Activated CD4-positive, alpha-beta memory T cell treated with anti-CD3 and anti-CD28 coated beads for 36 hours (primary cell): Measurements from ENCODE around the gene ROBO1. TPM values are rescaled to one million over a fixed set of nuclear protein-coding genes. Genes with fewer than 3 reads are reported as not detected.

Source experiments
- CTCF ChIA-PET: fragments of 350-600 bp; sonication (Branson Sonifier 250); formaldehyde crosslinking; loops from one replicate; lab custom pipeline; 2021; ENCODE audit warnings: antibody characterized with exemption, inconsistent platforms; lab: Charles Lee
- POLR2A ChIA-PET: fragments of 350-600 bp; sonication (Branson Sonifier 250); formaldehyde crosslinking; loops from one replicate; lab custom pipeline; 2021; ENCODE audit warnings: antibody characterized with exemption; lab: Charles Lee
- DNase-seq: peaks from one replicate; pipeline ENCODE4 v3.0.0-alpha.2; 2020
- H3K27ac Mint-ChIP-seq: one replicate; pipeline ENCODE4 v1.8.0; 2021; ENCODE audit warnings: mixed read lengths
- H3K27me3 Mint-ChIP-seq: one replicate; pipeline ENCODE4 v1.8.0; 2021; ENCODE audit warnings: mixed read lengths
- H3K36me3 Mint-ChIP-seq: one replicate; pipeline ENCODE4 v1.8.0; 2021; ENCODE audit warnings: mixed read lengths
- H3K4me1 Mint-ChIP-seq: one replicate; pipeline ENCODE4 v1.8.0; 2021; ENCODE audit warnings: low read depth, mixed read lengths
- H3K4me3 Mint-ChIP-seq: one replicate; pipeline ENCODE4 v1.8.0; 2021; ENCODE audit warnings: mild to moderate bottlenecking, mixed read lengths
- H3K9me3 Mint-ChIP-seq: one replicate; pipeline ENCODE4 v1.8.0; 2021; ENCODE audit warnings: mixed read lengths
- intact Hi-C: fragments of 100-400 bp; cut with micrococcal nuclease; formaldehyde crosslinking; loops from one replicate; pipeline ENCODE4 v1.15.1; 2023
- total RNA-seq, 2 experiments: library from RNA; stranded (reverse); gene quantifications; one replicate each; pipeline ENCODE4 v1.2.3, GENCODE V29; 2021

Gene ROBO1
- total RNA-seq, 2 experiments from 2014 or later: not detected

GRCh38 chr3:79148786-79149185, 619.0 kb downstream of the ROBO1 start:
- peaks cover 33% of the 10 kb centered on the region for H3K9me3 Mint-ChIP-seq
- POLR2A ChIA-PET: no interaction called here
- DNase-seq: no peak
- no peak overlapping the region for H3K4me3 Mint-ChIP-seq
- CTCF ChIA-PET: no interaction called here
- no peaks in the 10 kb centered on the region for H3K36me3 Mint-ChIP-seq
- H3K4me1 Mint-ChIP-seq: no peaks in the 10 kb centered on the region
- H3K27me3 Mint-ChIP-seq: no peaks in the 10 kb centered on the region
- H3K27ac Mint-ChIP-seq: no peak overlapping the region
- intact Hi-C loops: no loop called here

DNA sequence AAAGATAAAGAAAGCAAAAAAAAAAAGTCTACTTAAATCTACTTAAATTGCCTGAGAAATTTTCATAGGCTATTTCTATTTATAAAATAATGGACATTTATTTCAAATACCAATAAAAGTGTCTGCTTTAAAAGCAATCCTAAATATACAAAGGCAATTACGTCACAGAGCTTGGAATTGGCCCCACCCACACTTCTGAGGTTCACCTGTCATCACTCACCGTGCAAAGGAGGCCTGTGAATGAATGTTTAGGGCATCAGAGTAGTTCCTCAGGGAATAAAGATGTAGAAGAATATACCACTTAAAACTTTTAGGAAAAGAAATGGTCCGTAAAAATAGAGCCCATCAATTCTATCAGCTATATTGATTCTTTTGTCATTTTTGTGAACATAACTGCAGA, 621.8 kb downstream of the ROBO1 start:
- no peaks in the 10 kb centered on the region for H3K36me3 Mint-ChIP-seq
- intact Hi-C loops: no loop called here
- no peaks in the 10 kb centered on the region for H3K27me3 Mint-ChIP-seq
- no peak for DNase-seq
- POLR2A ChIA-PET: no interaction called here
- CTCF ChIA-PET: no interaction called here
- H3K27ac Mint-ChIP-seq: no peak overlapping the region
- H3K9me3 Mint-ChIP-seq: peaks cover 27% of the 10 kb centered on the region
- H3K4me1 Mint-ChIP-seq: no peaks in the 10 kb centered on the region
- no peak overlapping the region for H3K4me3 Mint-ChIP-seq

- peaks cover 8% of the 10 kb centered on the region for H3K9me3 Mint-ChIP-seq
- H3K4me3 Mint-ChIP-seq: no peak overlapping the region
- CTCF ChIA-PET: no interaction called here
- H3K27ac Mint-ChIP-seq: no peak overlapping the region
- no peaks in the 10 kb centered on the region for H3K36me3 Mint-ChIP-seq
- intact Hi-C loops: no loop called here
- no peak for DNase-seq
- H3K27me3 Mint-ChIP-seq: no peaks in the 10 kb centered on the region
- H3K4me1 Mint-ChIP-seq: no peaks in the 10 kb centered on the region
- POLR2A ChIA-PET: no interaction called here
Measured at GRCh38 chr3:79140708-79141107, 627.1 kb downstream of the ROBO1 start.

- POLR2A ChIA-PET: no interaction called here
- intact Hi-C loops: no loop called here
- Mint-ChIP-seq H3K4me3 (no peak overlapping the region), H3K36me3 (no peaks in the 10 kb centered on the region), H3K27ac (no peak overlapping the region), H3K9me3 (peaks cover 12% of the 10 kb centered on the region), H3K4me1 (no peaks in the 10 kb centered on the region), H3K27me3 (no peaks in the 10 kb centered on the region)
- DNase-seq: no peak
- CTCF ChIA-PET: no interaction called here
Measured at GRCh38 chr3:79139395-79140068, 628.3 kb downstream of the ROBO1 start.

GRCh38 chr3:79125313-79125984, 642.3 kb downstream of the ROBO1 start:
- CTCF ChIA-PET: no interaction called here
- no peak overlapping the region for H3K4me3 Mint-ChIP-seq

DNA sequence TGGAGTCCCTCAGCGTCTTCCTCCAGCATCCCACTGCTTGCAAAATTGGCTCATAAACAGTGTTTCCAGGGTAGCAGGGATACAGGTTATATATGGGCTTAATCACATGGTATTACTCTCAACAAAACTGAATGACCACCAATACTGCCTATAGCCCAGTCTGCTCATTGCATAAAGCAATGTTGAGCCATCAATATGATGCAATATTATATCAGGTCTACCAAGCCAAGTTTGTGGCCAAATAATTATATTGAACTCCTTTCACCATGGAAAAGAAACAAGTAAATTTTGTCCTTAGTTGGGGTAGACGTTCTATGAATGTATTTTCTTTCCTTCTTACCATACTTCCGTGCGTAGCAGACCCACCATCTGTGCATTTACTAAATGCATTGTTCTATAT, 652.3 kb downstream of the ROBO1 start:
- intact Hi-C loops: no loop called here
- POLR2A ChIA-PET: no interaction called here
- Mint-ChIP-seq H3K4me1 (no peaks in the 10 kb centered on the region), H3K36me3 (no peaks in the 10 kb centered on the region), H3K4me3 (no peak overlapping the region), H3K9me3 (peaks cover 26% of the 10 kb centered on the region), H3K27me3 (no peaks in the 10 kb centered on the region), H3K27ac (no peak overlapping the region)
- DNase-seq: no peak
- CTCF ChIA-PET: no interaction called here

More at GRCh38 chr3:79125313-79125984, 642.3 kb downstream of the ROBO1 start:
- Mint-ChIP-seq H3K36me3 (no peaks in the 10 kb centered on the region), H3K27ac (no peak overlapping the region), H3K9me3 (peaks cover 16% of the 10 kb centered on the region), H3K4me1 (no peaks in the 10 kb centered on the region), H3K27me3 (no peaks in the 10 kb centered on the region)
- DNase-seq: no peak
- intact Hi-C loops: no loop called here
- POLR2A ChIA-PET: no interaction called here

DNA sequence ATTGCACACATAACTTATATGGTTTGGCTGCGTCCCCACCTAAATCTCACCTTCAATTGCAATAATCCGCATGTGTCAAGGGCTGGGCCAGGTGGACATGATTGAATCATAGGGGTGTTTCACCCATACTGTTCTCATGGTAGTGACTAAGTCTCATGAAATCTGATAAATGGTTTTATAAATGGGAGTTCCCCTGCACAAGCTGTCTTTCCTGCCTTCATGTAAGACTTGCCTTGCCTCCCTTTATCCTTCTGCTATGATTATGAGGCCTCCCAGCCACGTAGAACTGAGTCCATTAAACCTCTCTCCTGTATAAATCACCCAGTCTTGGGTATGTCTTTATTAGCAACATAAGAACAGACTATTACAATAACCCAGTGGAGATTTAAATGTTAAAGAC, 653.9 kb downstream of the ROBO1 start:
- H3K27me3 Mint-ChIP-seq: no peaks in the 10 kb centered on the region
- H3K9me3 Mint-ChIP-seq: peaks cover 26% of the 10 kb centered on the region
- no peaks in the 10 kb centered on the region for H3K36me3 Mint-ChIP-seq
- ChIA-PET CTCF (no interaction called here), POLR2A (no interaction called here)
- H3K4me1 Mint-ChIP-seq: no peaks in the 10 kb centered on the region
- intact Hi-C loops: no loop called here
- no peak overlapping the region for H3K4me3 Mint-ChIP-seq
- DNase-seq: no peak
- H3K27ac Mint-ChIP-seq: no peak overlapping the region

DNA sequence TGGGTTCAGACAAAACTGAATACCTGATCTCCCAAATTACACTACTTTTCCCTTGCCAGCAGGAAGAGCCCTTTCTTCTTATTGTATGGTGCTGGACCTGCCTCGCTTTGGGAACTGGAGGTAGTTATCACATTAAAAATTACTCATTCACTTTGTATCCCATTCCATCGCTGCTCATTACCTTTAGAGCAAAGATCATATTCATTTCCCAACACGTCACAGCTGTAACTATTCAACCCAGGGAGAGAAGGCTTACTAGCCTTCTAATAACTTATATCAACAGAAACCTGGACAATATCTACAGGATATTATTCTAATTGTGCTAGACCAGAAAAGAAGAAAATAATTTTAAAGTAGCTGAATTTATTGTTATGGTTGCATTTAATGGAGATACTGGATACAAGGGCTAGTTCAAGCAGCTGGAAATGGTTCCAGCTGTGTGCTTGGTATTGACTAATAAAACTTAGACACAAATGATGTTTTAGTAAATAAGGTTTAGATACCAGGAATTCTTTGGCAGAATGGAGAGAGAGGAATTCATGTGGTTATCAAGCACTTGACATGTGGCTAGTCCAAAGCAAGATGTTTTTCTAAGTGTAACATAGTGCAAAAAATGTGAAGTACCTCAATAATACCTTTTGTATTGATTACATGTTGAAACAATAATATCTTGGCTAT, 656.3 kb downstream of the ROBO1 start:
- no peaks in the 10 kb centered on the region for H3K27me3 Mint-ChIP-seq
- intact Hi-C loops: no loop called here
- H3K36me3 Mint-ChIP-seq: no peaks in the 10 kb centered on the region
- no peak for DNase-seq
- POLR2A ChIA-PET: no interaction called here
- no peak overlapping the region for H3K27ac Mint-ChIP-seq
- H3K9me3 Mint-ChIP-seq: peaks cover 27% of the 10 kb centered on the region
- no peak overlapping the region for H3K4me3 Mint-ChIP-seq
- CTCF ChIA-PET: no interaction called here
- H3K4me1 Mint-ChIP-seq: no peaks in the 10 kb centered on the region

GRCh38 chr3:79109754-79110153, 658.0 kb downstream of the ROBO1 start:
- no peaks in the 10 kb centered on the region for H3K4me1 Mint-ChIP-seq
- no peaks in the 10 kb centered on the region for H3K36me3 Mint-ChIP-seq
- H3K27ac Mint-ChIP-seq: no peak overlapping the region
- DNase-seq: no peak
- CTCF ChIA-PET: no interaction called here
- POLR2A ChIA-PET: no interaction called here
- H3K4me3 Mint-ChIP-seq: no peak overlapping the region
- H3K9me3 Mint-ChIP-seq: peaks cover 20% of the 10 kb centered on the region
- no peaks in the 10 kb centered on the region for H3K27me3 Mint-ChIP-seq
- intact Hi-C loops: no loop called here

DNA sequence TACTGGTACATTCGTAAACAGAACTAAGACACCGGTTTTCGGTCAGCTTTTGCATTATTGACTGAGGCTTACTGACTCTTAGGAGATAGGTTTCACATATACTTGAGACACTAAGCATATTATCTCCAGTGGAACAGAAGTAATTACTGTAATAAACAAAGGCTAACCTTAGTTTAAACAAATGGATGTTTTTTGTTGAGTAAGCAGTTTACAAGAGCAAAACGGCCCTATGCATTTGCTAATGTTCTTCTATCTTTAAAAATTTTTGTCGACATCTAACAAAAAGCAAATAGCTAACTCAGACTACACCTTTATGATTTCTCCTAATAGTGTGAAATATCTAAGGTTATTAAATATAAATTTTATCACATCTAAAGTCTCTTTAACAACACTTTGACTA, 664.5 kb downstream of the ROBO1 start:
- POLR2A ChIA-PET: no interaction called here
- no peaks in the 10 kb centered on the region for H3K36me3 Mint-ChIP-seq
- H3K9me3 Mint-ChIP-seq: peaks cover 14% of the 10 kb centered on the region
- intact Hi-C loops: no loop called here
- no peaks in the 10 kb centered on the region for H3K27me3 Mint-ChIP-seq
- no peak for DNase-seq
- CTCF ChIA-PET: no interaction called here
- H3K27ac Mint-ChIP-seq: no peak overlapping the region
- no peak overlapping the region for H3K4me3 Mint-ChIP-seq
- H3K4me1 Mint-ChIP-seq: no peaks in the 10 kb centered on the region

DNA sequence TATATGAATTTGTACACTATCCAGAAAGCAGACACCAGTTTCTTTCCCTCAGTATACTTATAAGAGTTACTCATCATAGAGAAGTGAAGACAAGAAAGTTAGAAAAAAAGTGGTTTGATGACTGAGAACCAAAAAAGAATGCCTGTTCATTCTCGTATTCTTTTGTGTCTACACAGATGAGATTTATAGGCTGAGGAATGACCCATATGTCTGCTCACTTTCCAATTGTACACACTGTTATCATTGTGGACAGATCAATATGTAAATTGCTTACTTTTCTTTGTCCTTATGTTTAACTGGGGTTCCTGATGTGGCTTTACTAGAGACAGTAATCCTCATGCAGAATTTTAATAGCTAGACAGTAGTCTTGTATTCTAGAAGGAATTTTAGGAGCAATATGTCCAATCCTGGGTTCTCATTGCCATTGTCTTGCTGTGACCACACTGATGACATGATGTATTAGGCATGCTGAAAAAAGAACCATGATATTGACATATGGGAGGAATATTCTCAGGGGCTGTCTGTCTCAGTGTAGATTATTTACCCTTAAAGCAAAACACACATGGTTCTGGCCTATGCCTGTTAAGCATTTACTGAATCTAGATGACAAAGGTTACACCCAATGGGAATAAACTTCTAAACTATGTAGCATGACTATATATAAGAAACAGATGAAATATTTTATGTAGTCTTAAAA, 669.7 kb downstream of the ROBO1 start:
- DNase-seq: no peak
- CTCF ChIA-PET: no interaction called here
- POLR2A ChIA-PET: no interaction called here
- no peaks in the 10 kb centered on the region for H3K36me3 Mint-ChIP-seq
- intact Hi-C loops: no loop called here
- peaks cover 5% of the 10 kb centered on the region for H3K9me3 Mint-ChIP-seq
- H3K4me1 Mint-ChIP-seq: no peaks in the 10 kb centered on the region
- no peak overlapping the region for H3K4me3 Mint-ChIP-seq
- H3K27ac Mint-ChIP-seq: no peak overlapping the region
- H3K27me3 Mint-ChIP-seq: no peaks in the 10 kb centered on the region

DNA sequence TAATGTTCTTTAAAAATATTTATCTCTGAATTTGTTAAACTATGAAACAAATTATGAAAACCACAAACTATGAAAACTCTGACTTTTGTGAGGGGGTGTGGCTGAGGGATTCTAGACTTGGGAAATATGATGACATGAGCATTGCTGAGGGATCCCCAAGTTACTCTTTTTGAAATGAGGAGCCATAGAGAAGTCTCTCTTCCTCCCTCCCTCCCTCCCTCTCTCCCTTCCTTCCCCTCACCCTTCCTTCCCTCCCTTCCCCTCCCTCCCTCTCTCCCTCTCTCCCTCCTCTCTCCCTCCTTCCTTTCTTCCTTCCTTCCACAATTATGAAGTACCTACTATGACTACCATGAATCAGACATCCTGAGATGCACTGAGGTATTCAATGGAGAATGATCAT, 673.1 kb downstream of the ROBO1 start:
- H3K4me3 Mint-ChIP-seq: no peak overlapping the region
- H3K27ac Mint-ChIP-seq: no peak overlapping the region
- H3K36me3 Mint-ChIP-seq: no peaks in the 10 kb centered on the region
- no peaks in the 10 kb centered on the region for H3K4me1 Mint-ChIP-seq
- no peak for DNase-seq
- H3K9me3 Mint-ChIP-seq: peaks cover 15% of the 10 kb centered on the region
- no peaks in the 10 kb centered on the region for H3K27me3 Mint-ChIP-seq
- POLR2A ChIA-PET: no interaction called here
- CTCF ChIA-PET: no interaction called here
- intact Hi-C loops: no loop called here
